Measurements from ENCODE around the gene SPG21.

The SPG21 gene

DNA sequence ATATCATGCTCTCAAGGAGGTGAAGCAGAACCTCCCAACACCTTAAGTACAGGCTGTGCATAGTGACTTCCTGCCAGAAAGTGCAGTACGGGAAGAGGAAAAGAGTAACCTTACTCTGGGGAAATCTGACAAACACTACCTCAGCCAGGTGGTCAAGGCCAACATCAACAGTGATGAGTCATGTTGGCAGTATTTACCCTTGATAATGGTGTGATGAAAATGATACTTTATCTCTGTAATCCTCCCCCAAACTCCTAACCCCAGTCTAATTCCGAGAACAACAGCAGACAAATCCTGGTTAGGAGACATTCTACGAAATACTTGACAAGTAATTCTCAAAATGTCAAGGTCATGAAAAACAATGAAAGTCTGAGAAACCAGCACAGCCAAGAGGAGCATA lies 51.5 kb downstream of the SPG21 start:
- 100% methylated on average over 3 of the region's 3 CpGs for WGBS
- Histone ChIP-seq H3K27me3 (ENCODE audit: insufficient read depth, low read length) (no peaks in the 10 kb centered on the region), H3K36me3 (ENCODE audit: insufficient read depth, low read length) (0 out of 2 replicates have a peak, but pooled peaks cover 2% of the 10 kb centered on the region), H3K9me3 (ENCODE audit: insufficient read depth, low read depth, low read length) (no peaks in the 10 kb centered on the region), H3K4me1 (ENCODE audit: insufficient read depth, low read length) (no peaks in the 10 kb centered on the region), H3K27ac (ENCODE audit: low read depth, low read length) (no peak overlapping the region), H3K4me3 (ENCODE audit: low read length) (no peak overlapping the region), H3K9ac (ENCODE audit: low read depth, low read length) (no peak overlapping the region)

DNA sequence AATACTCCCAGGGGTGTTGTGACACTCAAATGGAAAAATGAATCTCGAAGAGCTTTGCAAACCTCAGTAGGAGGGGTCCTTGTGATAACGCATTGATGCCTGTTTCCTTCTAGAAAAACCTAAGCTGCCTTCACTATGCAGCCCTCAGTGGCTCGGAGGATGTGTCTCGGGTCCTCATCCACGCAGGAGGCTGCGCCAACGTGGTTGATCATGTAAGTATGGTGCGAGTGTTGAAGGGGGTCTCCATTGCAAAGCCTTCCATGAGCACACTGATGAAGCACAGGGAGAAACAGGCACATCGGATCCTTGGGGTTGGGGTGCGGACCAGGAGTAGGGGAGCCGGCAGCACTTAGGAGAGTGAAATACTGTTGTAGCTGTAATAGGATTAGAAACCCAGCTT lies 55.7 kb downstream of the SPG21 start:
- WGBS: 98% methylated on average over 11 of the region's 11 CpGs
- Histone ChIP-seq H3K9me3 (ENCODE audit: insufficient read depth, low read depth, low read length) (no peaks in the 10 kb centered on the region), H3K4me1 (ENCODE audit: insufficient read depth, low read length) (no peaks in the 10 kb centered on the region), H3K4me3 (ENCODE audit: low read length) (no peak overlapping the region), H3K27ac (ENCODE audit: low read depth, low read length) (no peak overlapping the region), H3K36me3 (ENCODE audit: insufficient read depth, low read length) (0 out of 2 replicates have a peak, but pooled peaks cover 2% of the 10 kb centered on the region), H3K27me3 (ENCODE audit: insufficient read depth, low read length) (no peaks in the 10 kb centered on the region), H3K9ac (ENCODE audit: low read depth, low read length) (no peak overlapping the region)

DNA sequence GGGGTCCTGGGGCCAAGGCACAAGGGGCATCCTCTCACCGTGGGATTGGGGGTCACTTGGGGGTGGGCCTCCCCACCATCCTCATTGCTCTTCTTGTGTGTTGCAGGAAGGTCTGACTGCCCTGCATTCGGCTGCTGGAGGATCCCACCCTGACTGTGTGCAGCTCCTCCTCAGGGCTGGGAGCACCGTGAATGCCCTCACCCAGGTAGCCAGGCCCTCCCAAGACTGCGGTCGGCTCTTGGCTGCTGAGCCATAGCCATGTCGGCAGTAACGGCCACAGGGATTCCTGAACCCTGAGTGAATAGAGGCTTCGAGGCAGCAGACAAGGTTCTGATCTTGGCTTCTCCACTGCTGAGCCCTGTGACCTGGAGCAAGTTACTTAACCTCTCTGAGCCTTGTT lies 58.3 kb downstream of the SPG21 start:
- 91% methylated on average over 8 of the region's 8 CpGs for WGBS
- H3K9ac ChIP-seq (ENCODE audit: low read depth, low read length): no peak overlapping the region
- H3K27me3 ChIP-seq (ENCODE audit: insufficient read depth, low read length): no peaks in the 10 kb centered on the region
- 0 out of 2 replicates have a peak, but pooled peaks cover 2% of the 10 kb centered on the region for H3K36me3 ChIP-seq (ENCODE audit: insufficient read depth, low read length)
- H3K9me3 ChIP-seq (ENCODE audit: insufficient read depth, low read depth, low read length): no peaks in the 10 kb centered on the region
- no peak overlapping the region for H3K27ac ChIP-seq (ENCODE audit: low read depth, low read length)
- no peak overlapping the region for H3K4me3 ChIP-seq (ENCODE audit: low read length)
- H3K4me1 ChIP-seq (ENCODE audit: insufficient read depth, low read length): no peaks in the 10 kb centered on the region

DNA sequence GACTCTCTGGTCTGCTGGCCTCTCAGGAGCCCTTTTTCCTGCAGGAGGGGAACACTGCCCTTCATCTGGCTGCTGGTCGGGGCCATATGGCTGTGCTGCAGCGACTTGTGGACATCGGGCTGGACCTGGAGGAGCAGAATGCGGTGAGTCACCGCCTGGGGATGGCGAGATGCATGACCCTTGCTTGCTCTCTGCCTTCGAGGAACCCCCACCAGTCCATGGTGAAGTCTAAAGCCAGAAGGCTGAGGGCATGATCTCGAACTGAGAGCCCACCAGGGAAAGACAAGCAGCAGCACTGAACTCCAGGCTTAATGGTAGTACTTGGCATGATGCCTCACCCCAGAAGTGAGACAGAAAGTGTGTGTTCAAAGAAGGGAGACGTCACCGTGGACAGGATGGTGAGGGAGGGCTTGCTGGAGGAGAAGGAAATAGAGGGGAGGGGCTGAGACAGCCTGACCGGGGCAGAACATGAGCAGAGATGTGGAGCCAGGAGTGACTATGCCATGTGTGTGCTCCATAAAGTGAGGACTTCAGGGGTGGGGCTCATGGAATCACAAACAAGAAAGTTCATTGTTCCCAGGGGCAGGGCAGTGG lies 58.8 kb downstream of the SPG21 start:
- 82% methylated on average over 11 of the region's 11 CpGs for WGBS
- no peaks in the 10 kb centered on the region for H3K9me3 ChIP-seq (ENCODE audit: insufficient read depth, low read depth, low read length)
- no peak overlapping the region for H3K9ac ChIP-seq (ENCODE audit: low read depth, low read length)
- no peak overlapping the region for H3K4me3 ChIP-seq (ENCODE audit: low read length)
- no peak overlapping the region for H3K27ac ChIP-seq (ENCODE audit: low read depth, low read length)
- 0 out of 2 replicates have a peak, but pooled peaks cover 2% of the 10 kb centered on the region for H3K36me3 ChIP-seq (ENCODE audit: insufficient read depth, low read length)
- no peaks in the 10 kb centered on the region for H3K4me1 ChIP-seq (ENCODE audit: insufficient read depth, low read length)
- H3K27me3 ChIP-seq (ENCODE audit: insufficient read depth, low read length): no peaks in the 10 kb centered on the region

DNA sequence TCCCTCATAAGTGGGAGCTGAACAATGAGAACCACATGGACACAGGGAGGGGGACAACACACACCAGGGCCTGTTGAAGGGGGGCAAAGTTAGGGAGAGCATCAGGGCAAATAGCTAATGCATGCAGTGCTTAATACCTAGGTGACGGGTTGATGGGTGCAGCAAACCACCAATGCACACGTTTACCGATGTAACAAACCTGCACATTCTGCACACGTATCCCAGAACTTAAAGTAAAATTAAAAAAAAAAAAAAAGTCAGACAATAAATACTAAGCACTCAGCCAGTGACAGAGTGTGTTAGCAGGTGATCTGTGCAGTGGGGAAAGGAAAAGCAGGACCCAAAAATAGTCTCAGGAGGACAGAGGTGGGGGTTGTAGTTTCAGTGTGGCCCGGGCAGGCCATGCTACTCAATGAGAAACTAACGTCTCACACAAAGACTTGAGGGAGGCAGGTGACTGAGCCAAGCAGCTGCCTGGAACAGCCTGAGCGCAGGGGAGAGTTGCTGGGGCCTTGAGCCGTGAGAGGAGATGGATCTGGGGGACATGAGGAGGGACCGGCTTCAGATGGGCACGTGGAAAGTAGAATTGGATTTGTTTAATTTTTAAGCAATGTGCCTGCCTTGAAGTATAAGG lies 59.6 kb downstream of the SPG21 start:
- Histone ChIP-seq H3K4me3 (ENCODE audit: low read length) (no peak overlapping the region), H3K9ac (ENCODE audit: low read depth, low read length) (no peak overlapping the region), H3K36me3 (ENCODE audit: insufficient read depth, low read length) (0 out of 2 replicates have a peak, but pooled peaks cover 2% of the 10 kb centered on the region), H3K9me3 (ENCODE audit: insufficient read depth, low read depth, low read length) (no peaks in the 10 kb centered on the region), H3K27ac (ENCODE audit: low read depth, low read length) (no peak overlapping the region), H3K27me3 (ENCODE audit: insufficient read depth, low read length) (no peaks in the 10 kb centered on the region), H3K4me1 (ENCODE audit: insufficient read depth, low read length) (no peaks in the 10 kb centered on the region)
- 91% methylated on average over 9 of the region's 10 CpGs for WGBS

DNA sequence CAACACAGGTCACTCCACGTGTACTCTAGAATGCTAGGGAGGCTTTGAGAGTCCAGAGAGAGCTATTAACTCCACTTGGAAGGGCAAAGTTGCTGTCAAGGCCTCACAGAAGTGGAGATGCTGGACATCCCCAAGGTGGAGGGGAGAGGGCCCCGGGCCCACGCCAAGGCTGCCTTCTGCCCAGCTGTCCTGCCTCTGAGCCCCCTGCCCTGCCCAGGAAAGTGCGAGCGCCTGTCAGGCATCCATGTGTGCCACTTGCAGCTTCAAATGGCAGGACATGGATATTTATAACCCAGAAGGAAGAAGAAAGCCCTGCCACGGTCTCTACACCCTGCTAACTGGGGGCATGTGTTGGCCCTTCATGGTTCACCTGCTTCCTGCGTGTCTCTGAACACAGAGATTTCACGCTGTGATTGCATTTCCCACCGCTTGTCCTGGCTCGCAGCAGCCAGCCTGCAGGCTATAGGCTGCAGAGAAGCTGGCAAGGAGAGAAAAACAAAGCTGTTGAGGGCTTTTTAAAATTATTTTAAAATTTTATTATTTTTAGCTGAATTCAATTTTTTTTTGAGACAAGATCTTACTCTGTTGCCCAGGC lies 61.0 kb downstream of the SPG21 start:
- Histone ChIP-seq H3K9me3 (ENCODE audit: insufficient read depth, low read depth, low read length) (no peaks in the 10 kb centered on the region), H3K4me3 (ENCODE audit: low read length) (no peak overlapping the region), H3K36me3 (ENCODE audit: insufficient read depth, low read length) (no peaks in the 10 kb centered on the region), H3K4me1 (ENCODE audit: insufficient read depth, low read length) (no peaks in the 10 kb centered on the region), H3K27me3 (ENCODE audit: insufficient read depth, low read length) (no peaks in the 10 kb centered on the region), H3K9ac (ENCODE audit: low read depth, low read length) (no peak overlapping the region), H3K27ac (ENCODE audit: low read depth, low read length) (no peak overlapping the region)
- 93% methylated on average over 10 of the region's 10 CpGs for WGBS

DNA sequence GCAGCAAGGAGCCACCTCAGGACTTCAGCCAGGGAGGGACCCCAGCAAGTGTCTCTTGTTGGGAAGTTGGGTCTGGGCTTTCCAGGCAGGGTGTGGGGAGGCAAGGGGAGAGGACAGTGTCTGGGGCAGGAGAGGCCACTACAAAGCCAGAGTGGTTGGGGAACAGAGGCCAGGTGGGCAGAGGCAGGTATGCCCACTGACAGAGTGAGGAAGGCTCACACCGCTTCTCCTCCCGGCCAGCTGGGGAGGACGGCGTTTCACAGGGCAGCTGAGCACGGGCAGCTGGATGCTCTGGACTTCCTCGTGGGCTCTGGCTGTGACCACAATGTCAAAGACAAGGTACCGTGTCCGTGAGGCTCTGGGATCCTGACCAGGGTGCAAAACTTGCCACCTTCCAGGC lies 63.1 kb downstream of the SPG21 start:
- H3K9ac ChIP-seq (ENCODE audit: low read depth, low read length): no peak overlapping the region
- no peaks in the 10 kb centered on the region for H3K27me3 ChIP-seq (ENCODE audit: insufficient read depth, low read length)
- no peaks in the 10 kb centered on the region for H3K36me3 ChIP-seq (ENCODE audit: insufficient read depth, low read length)
- H3K9me3 ChIP-seq (ENCODE audit: insufficient read depth, low read depth, low read length): no peaks in the 10 kb centered on the region
- H3K4me1 ChIP-seq (ENCODE audit: insufficient read depth, low read length): no peaks in the 10 kb centered on the region
- WGBS: 91% methylated on average over 8 of the region's 8 CpGs
- no peak overlapping the region for H3K4me3 ChIP-seq (ENCODE audit: low read length)
- H3K27ac ChIP-seq (ENCODE audit: low read depth, low read length): no peak overlapping the region

DNA sequence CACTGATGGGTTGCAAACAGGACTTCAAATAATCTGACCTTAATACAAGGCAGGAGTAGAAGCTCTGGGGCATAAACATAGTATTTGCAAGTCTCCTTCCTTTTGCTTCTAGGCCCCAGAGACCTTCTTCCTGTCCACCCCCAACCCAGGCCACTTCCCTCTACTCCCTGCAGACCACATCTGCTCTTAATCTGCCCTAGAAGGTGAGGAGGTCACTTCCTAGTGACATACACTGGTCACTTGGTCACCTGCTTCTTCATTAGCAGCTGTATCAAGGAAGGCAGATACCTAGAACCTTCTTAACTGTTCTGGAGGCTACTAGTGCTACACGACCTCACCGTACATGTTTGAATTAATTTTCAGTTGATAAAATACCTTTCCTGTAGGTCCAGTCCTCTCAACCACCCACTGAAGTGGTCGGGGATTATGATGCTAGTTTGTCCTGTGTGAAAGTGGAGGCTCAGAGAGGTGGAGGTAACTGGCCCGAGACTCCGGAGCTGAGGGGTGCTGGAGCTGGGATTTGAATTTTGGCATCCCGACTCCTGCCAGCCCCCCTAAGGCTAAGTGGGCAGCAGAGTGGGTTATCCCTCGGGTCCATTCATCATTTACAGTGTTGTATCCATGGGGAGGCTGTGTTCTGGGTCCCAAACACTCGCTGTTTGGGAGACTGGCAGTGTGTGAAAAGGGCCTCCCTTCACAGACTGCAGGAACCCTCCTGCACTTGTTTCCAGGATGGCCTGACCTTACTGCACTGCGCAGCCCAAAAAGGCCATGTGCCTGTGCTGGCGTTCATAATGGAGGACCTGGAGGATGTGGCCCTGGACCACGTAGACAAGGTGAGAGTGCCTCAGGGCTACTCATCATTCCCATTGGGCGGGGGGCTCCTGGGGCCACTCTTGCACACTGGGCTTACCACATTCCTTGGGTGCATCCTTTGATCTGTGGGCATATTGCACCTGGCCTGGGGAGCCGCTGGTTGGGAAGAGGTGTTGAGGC lies 64.1 kb downstream of the SPG21 start:
- Histone ChIP-seq H3K4me3 (ENCODE audit: low read length) (no peak overlapping the region), H3K9ac (ENCODE audit: low read depth, low read length) (no peak overlapping the region)
- 98% methylated on average over 13 of the region's 13 CpGs for WGBS

DNA sequence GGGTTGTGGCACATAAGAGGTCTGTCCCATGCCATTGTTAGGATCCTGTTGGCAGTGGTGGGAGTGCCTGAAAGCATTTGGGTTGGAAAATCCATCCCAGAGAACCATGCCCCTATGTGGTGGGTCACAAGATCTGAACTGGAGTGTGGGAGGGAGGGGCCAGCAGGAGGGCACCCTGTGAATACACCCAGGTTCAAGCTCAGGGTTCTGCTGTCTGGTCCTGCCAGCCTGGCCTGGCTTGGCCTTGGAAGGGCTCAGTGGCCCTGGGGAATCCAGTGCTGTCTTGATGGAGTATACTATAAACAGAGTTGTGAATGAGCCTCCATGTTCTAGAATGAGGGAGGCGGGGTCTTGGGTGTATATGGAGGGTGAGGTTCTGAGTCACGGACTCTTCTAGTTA lies 66.2 kb downstream of the SPG21 start:
- no peaks in the 10 kb centered on the region for H3K36me3 ChIP-seq (ENCODE audit: insufficient read depth, low read length)
- no peaks in the 10 kb centered on the region for H3K4me1 ChIP-seq (ENCODE audit: insufficient read depth, low read length)
- H3K9ac ChIP-seq (ENCODE audit: low read depth, low read length): no peak overlapping the region
- no peaks in the 10 kb centered on the region for H3K27me3 ChIP-seq (ENCODE audit: insufficient read depth, low read length)
- H3K4me3 ChIP-seq (ENCODE audit: low read length): no peak overlapping the region
- no peaks in the 10 kb centered on the region for H3K9me3 ChIP-seq (ENCODE audit: insufficient read depth, low read depth, low read length)
- H3K27ac ChIP-seq (ENCODE audit: low read depth, low read length): no peak overlapping the region
- WGBS: 83% methylated on average over 1 of the region's 2 CpGs

More for the DNA sequence above, 64.1 kb downstream of the SPG21 start:
- Histone ChIP-seq H3K27me3 (ENCODE audit: insufficient read depth, low read length) (no peaks in the 10 kb centered on the region), H3K9me3 (ENCODE audit: insufficient read depth, low read depth, low read length) (no peaks in the 10 kb centered on the region), H3K27ac (ENCODE audit: low read depth, low read length) (no peak overlapping the region), H3K4me1 (ENCODE audit: insufficient read depth, low read length) (no peaks in the 10 kb centered on the region), H3K36me3 (ENCODE audit: insufficient read depth, low read length) (no peaks in the 10 kb centered on the region)

DNA sequence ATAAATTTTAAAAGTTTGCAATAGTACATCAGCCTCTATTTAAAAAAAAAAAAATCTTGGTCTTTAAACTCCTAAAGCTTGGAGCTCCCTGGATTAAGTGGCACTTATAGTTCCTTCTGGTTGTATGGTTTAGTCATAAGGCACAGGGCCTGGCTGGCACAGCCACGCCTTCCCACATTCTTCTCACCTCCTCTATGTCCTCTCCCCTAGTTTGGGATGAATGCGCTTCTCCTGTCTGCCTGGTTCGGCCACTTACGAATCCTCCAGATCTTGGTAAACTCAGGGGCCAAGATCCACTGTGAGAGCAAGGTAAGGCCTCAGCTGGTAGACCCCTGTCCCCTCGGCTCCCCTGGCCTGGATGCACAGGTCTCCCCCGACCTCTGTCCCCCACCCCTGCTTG lies 68.0 kb downstream of the SPG21 start:
- no peak overlapping the region for H3K9ac ChIP-seq (ENCODE audit: low read depth, low read length)
- H3K9me3 ChIP-seq (ENCODE audit: insufficient read depth, low read depth, low read length): no peaks in the 10 kb centered on the region
- H3K36me3 ChIP-seq (ENCODE audit: insufficient read depth, low read length): no peaks in the 10 kb centered on the region
- H3K4me3 ChIP-seq (ENCODE audit: low read length): no peak overlapping the region
- H3K4me1 ChIP-seq (ENCODE audit: insufficient read depth, low read length): no peaks in the 10 kb centered on the region
- WGBS: 84% methylated on average over 6 of the region's 6 CpGs
- H3K27me3 ChIP-seq (ENCODE audit: insufficient read depth, low read length): no peaks in the 10 kb centered on the region
- no peak overlapping the region for H3K27ac ChIP-seq (ENCODE audit: low read depth, low read length)

DNA sequence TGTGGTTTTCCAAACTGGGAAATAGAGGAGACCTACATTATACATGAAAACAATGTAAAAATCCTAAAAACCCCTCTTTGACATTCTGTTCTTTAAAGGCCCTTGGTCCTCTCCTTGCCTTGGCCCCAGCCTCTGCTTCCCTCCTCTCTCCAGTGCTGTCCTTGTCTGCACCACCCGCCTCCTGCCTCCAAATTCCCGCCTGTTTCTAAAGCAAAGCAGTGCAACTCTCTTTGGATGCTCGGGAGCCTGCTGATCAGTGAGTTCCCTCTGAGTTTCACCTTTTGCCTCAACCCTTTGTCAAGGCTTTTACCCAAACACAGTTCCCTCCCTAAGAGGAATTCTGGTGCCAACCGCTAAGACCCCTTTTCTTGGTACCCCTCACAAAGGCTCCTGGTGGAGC lies 70.0 kb downstream of the SPG21 start:
- Histone ChIP-seq H3K27me3 (ENCODE audit: insufficient read depth, low read length) (no peaks in the 10 kb centered on the region), H3K27ac (ENCODE audit: low read depth, low read length) (no peak overlapping the region), H3K36me3 (ENCODE audit: insufficient read depth, low read length) (no peaks in the 10 kb centered on the region), H3K4me3 (ENCODE audit: low read length) (no peak overlapping the region), H3K9ac (ENCODE audit: low read depth, low read length) (no peak overlapping the region), H3K9me3 (ENCODE audit: insufficient read depth, low read depth, low read length) (no peaks in the 10 kb centered on the region), H3K4me1 (ENCODE audit: insufficient read depth, low read length) (no peaks in the 10 kb centered on the region)
- WGBS: 89% methylated on average over 4 of the region's 4 CpGs
